Measurements from ENCODE around the gene PPM1B. TPM values are rescaled to one million over a fixed set of nuclear protein-coding genes. Genes with fewer than 3 reads are reported as not detected.
"Not testable (repeated sequence)": the region's sequence is repeated elsewhere in the genome, so short reads cannot be mapped to it uniquely, and the experiment has no call there.

PPM1B gene
- total RNA-seq, 3 donors from 2014 or later: 37.7 to 95.9 (median 59.7) TPM

DNA sequence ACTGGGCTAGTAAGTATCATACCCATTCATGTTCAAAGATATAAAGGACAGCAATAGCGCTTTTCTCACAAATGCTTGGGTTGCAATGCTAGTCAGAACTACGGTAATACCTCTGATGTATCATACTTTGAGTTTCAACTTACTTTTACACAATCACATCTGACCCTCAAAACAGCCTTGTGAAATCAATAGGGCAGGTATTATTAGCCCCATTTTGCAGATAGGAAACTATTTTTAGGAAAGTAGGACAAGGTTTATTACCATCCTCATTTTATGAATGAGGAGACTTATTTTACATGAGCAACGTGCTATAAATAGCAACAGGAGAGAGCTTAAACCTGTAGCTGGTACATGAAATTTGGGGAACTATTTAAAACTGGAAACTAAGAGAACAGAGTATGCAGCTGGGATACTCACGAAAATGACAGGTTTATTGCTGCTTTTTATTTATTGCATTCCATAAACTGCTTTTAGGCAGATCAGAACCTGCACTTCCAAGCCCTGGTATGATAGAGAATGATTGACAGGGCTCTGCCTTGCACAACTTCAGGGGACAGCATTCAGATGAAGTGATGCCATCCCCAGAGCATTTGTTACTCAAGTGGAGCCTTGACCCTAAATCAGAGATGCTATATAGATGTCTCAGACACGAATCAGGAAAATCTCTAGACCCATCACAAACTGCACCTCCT lies 42.4 kb upstream of the PPM1B start:
- Histone ChIP-seq H3K9me3 (no peaks in the 10 kb centered on the region), H3K36me3 (no peaks in the 10 kb centered on the region), H3K4me1 (no peaks in the 10 kb centered on the region), H3K4me3 (no peak overlapping the region), H3K27me3 (no peaks in the 10 kb centered on the region), H3K27ac (no peak overlapping the region)
- TF ChIP-seq POLR2A (IDR thresholded peaks at IDR 0.05) (no peak), POLR2AphosphoS5 (IDR thresholded peaks at IDR 0.05) (no peak), CTCF (IDR thresholded peaks at IDR 0.05) (no peak)
- intact Hi-C loops (cut with DNase I; ENCODE audit: low total_unique reads): no loop called here
- DNase-seq (ENCODE audit: low spot score in 2 of 2): no peak

DNA sequence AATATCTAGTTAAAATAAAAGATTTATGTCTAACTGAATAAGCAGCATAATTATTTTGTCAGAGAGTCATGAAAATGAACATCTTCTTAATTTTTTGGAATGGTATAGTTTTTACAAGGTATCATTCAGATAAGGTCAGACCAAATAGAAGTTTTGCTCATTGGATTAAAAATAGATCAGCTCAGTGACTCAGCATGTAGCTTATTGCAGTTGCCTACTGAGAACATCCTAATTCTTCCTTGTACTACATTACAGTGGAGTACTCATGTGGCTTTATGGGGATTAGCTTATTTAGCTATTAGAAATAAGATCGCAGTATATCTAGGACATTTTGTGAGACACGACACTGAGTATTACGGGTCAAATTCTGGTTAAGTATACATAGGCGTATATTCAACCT lies 38.2 kb upstream of the PPM1B start:
- H3K36me3 ChIP-seq: no peaks in the 10 kb centered on the region
- H3K4me1 ChIP-seq: no peaks in the 10 kb centered on the region
- intact Hi-C loops (cut with DNase I; ENCODE audit: low total_unique reads): no loop called here
- TF ChIP-seq POLR2A (IDR thresholded peaks at IDR 0.05): no peak
- no peak for TF ChIP-seq POLR2AphosphoS5 (IDR thresholded peaks at IDR 0.05)
- TF ChIP-seq CTCF (IDR thresholded peaks at IDR 0.05): no peak
- H3K27me3 ChIP-seq: no peaks in the 10 kb centered on the region
- no peak for DNase-seq (ENCODE audit: low spot score in 2 of 2)
- no peaks in the 10 kb centered on the region for H3K9me3 ChIP-seq
- H3K27ac ChIP-seq: no peak overlapping the region
- H3K4me3 ChIP-seq: no peak overlapping the region

- no peaks in the 10 kb centered on the region for H3K9me3 ChIP-seq
- H3K36me3 ChIP-seq: no peaks in the 10 kb centered on the region
- H3K27me3 ChIP-seq: no peaks in the 10 kb centered on the region
- intact Hi-C loops (cut with DNase I; ENCODE audit: low total_unique reads): no loop called here
- DNase-seq (ENCODE audit: low spot score in 2 of 2): no peak
- TF ChIP-seq CTCF (IDR thresholded peaks at IDR 0.05) (no peak), POLR2A (IDR thresholded peaks at IDR 0.05) (no peak), POLR2AphosphoS5 (IDR thresholded peaks at IDR 0.05) (no peak)
- H3K4me3 ChIP-seq: no peak overlapping the region
- H3K27ac ChIP-seq: no peak overlapping the region
- H3K4me1 ChIP-seq: no peaks in the 10 kb centered on the region
Observed at GRCh38 chr2:44131177-44131576, 37.5 kb upstream of the PPM1B start.

DNA sequence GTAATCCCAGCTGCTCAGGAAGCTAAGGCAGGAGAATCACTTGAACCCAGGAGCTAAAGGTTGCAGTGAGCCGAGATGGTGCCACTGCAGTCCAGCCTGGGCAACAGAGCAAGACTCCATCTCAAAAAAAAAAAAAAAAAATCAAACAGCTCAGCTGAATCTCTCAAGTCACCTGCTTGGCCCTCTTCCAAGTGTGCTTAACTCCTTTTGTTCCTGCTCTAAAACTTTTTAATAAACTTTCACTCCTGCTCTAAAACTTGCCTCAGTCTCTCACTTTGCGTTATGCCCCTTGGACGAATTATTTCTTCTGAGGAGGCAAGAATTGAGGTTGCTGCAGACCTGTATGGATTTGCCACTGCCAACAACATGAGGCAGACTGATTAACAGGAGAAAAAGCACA lies 35.1 kb upstream of the PPM1B start:
- H3K27me3 ChIP-seq; DNase-seq (ENCODE audit: low spot score in 2 of 2); H3K36me3 ChIP-seq; H3K4me1 ChIP-seq; H3K27ac ChIP-seq; H3K9me3 ChIP-seq; H3K4me3 ChIP-seq; intact Hi-C loops (cut with DNase I; ENCODE audit: low total_unique reads): not testable (repeated sequence)

- Histone ChIP-seq H3K4me1 (no peaks in the 10 kb centered on the region), H3K27ac (no peak overlapping the region), H3K9me3 (no peaks in the 10 kb centered on the region), H3K4me3 (no peak overlapping the region), H3K27me3 (no peaks in the 10 kb centered on the region), H3K36me3 (no peaks in the 10 kb centered on the region)
- DNase-seq (ENCODE audit: low spot score in 2 of 2): no peak
- no peak for TF ChIP-seq POLR2A (IDR thresholded peaks at IDR 0.05)
- no peak for TF ChIP-seq CTCF (IDR thresholded peaks at IDR 0.05)
- TF ChIP-seq POLR2AphosphoS5 (IDR thresholded peaks at IDR 0.05): no peak
- intact Hi-C loops (cut with DNase I; ENCODE audit: low total_unique reads): no loop called here
Observed at GRCh38 chr2:44134848-44135247, 33.8 kb upstream of the PPM1B start.

DNA sequence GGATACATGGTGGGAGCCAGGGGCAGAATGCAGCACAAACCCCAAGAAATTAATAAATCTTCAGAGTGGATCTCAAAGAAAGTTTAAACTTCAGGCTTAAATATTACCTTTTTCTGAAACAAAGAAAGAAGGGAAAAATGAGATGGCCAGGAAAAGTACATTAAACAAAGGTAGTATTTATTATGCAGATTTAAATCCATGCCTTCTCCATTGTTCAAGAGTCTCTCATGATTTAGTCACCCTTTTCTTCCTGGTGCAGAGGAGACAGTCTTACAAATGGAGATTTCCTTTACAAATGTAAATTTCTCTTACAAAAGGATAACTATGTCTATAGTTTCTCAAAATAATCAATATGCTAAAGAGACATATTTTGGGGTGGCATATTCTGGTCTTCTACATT lies 33.4 kb upstream of the PPM1B start:
- intact Hi-C loops (cut with DNase I; ENCODE audit: low total_unique reads): no loop called here

More for the DNA sequence above, 33.4 kb upstream of the PPM1B start:
- TF ChIP-seq POLR2A (IDR thresholded peaks at IDR 0.05): no peak
- no peak for TF ChIP-seq CTCF (IDR thresholded peaks at IDR 0.05)
- TF ChIP-seq POLR2AphosphoS5 (IDR thresholded peaks at IDR 0.05): no peak
- Histone ChIP-seq H3K4me1 (no peaks in the 10 kb centered on the region), H3K4me3 (no peak overlapping the region), H3K36me3 (no peaks in the 10 kb centered on the region), H3K27me3 (no peaks in the 10 kb centered on the region), H3K9me3 (no peaks in the 10 kb centered on the region), H3K27ac (no peak overlapping the region)
- DNase-seq (ENCODE audit: low spot score in 2 of 2): no peak
